C1 segment of cervical spinal cord (tissue), 14 donors: ENCODE measurements around the gene ATXN7.

ENCODE experiments used
- DNase-seq, 14 donors: peaks; one replicate each; lab custom pipeline; 2025; lab: John Stamatoyannopoulos, UW

ATXN7 gene

GRCh38 chr3:63864008-63864964, 619 bp downstream of the ATXN7 start:
- DNase-seq, result peak in 11 of 14 donors; percentile 14 to 72 (median 31)

GRCh38 chr3:63864965-63865327, 1.3 kb downstream of the ATXN7 start:
- no peak for DNase-seq

DNA sequence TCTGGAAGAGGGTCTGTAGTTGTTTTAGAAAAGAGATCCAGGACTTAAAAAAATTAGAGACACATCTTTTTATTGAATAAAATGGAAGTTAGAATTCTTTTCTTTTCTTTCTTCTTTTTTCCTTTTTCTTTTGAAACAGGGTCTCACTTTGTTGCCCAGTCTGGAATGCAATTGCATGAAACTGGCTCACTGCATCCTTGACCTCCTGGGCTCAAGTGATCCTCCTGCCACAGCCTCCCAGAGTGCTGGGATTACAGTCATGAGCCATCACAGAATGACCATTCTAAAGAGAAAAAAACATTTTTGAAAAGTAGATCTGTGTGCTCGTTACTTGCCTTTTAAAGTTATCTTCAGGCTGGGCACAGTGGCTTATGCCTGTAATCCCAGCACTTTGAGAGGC, 3.6 kb downstream of the ATXN7 start:
- DNase-seq, result no peak

DNA sequence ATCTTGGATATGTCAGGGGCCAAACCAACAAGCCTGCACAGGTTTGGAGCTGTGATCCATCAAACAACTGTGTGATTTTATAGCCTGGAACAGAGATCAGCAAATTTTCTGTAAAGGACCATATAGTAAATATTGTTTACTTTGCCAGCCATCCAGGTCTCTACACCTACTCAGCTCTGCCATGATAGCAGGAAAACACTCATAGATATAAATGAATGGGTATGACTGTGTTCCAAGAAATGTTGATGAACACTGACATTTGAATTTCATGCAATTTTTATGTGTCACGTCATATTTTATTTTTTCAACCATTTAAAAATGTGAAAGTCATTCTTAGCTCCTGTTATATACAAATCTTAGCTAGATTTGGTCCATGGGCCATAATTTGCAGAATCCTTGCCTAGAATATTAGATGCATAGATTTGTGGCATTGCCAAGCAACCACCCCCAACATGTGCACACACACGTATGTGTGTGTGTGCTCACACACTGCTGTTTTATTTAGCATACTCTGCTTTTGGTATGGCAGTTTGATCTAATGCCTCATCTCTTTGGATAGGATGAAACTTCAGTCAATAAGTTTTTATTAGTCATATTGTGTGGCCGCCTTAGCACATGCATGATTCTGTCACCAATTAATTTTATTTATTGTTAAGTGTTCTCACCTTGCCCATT, 6.4 kb downstream of the ATXN7 start:
- DNase-seq, result no peak

GRCh38 chr3:63870615-63871005, 6.9 kb downstream of the ATXN7 start:
- no peak for DNase-seq

DNA sequence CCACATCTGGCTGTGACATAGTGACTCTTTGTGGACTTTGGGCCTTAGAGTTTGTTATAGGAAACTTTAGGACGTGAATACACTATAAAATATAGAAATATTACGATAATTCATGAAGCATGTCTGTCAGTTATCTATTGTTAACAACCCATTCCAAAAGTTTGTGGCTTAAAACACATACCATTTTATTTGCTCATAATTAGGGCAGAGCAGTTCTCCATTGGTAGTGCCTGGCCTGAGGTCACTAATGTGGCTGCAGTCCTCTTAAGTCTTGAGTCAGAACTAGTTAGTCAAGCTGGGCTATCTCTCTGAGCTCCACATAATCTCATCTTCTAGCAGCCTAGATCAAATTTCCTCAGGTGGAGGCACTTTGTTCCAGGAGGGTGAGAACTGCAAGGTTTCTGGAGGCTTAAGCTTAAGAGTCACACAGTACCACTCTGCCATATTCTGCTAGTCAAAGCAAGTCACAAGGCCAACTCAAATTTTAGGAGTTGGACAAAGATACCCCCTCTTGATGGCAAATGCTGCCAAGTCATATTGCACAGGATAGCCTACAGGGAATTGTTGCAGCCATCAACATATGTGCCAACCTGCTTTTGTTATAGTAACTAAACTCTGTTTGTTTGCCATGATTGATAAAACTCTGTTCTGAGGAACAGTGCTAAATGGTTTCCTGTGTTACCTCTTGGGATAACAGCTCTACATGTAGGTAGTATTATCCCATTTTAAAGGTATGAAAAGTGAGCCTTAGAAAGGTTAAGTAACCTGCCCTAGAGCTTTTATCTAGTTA, 8.7 kb downstream of the ATXN7 start:
- DNase-seq, result no peak

DNA sequence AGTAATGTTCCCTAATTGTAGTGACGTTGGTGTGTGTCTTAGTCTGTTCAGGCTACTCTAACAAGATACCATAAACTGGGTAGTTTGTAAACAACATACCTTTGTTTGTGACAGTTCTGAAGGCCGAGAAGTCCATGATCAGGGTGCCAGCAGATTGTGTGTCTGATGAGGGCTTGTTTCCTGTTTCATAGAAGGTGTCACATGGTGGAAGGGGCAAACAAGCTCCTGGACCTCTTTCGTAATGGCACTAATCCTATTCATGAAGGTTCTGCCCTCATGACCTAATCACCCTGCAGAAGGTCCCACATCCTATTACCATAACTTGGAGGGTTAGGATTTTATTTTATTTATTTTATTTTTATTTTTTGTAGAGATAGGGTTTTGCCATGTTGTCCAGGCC, 11.1 kb downstream of the ATXN7 start:
- no peak for DNase-seq

- no peak for DNase-seq
These were observed 11.8 kb downstream of the ATXN7 start for GRCh38 chr3:63875510-63875909.

DNA sequence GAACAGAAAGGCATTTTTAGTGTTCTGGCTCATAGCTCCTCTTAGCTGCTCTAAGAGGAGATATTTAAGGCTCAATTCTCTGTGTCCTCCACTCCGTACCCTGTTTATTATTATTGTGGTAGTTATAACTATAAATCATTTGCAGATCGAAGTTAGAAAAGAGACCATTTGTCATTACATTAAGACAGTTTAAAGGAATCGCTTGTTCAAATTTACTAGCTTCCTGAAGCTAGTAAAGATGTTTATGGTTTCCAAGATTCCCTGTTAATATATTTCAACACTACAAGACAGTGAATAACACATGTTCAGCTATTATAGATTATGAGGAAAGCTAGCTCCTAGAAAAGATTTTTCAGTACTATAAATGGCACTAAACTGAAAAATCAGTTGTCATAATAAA, 12.6 kb downstream of the ATXN7 start:
- DNase-seq, result no peak

GRCh38 chr3:63877737-63878393, 14.2 kb downstream of the ATXN7 start:
- DNase-seq, result no peak

GRCh38 chr3:63878394-63879060, 14.9 kb downstream of the ATXN7 start:
- DNase-seq, result no peak

GRCh38 chr3:63880653-63881052, 17.0 kb downstream of the ATXN7 start:
- DNase-seq, result no peak

DNA sequence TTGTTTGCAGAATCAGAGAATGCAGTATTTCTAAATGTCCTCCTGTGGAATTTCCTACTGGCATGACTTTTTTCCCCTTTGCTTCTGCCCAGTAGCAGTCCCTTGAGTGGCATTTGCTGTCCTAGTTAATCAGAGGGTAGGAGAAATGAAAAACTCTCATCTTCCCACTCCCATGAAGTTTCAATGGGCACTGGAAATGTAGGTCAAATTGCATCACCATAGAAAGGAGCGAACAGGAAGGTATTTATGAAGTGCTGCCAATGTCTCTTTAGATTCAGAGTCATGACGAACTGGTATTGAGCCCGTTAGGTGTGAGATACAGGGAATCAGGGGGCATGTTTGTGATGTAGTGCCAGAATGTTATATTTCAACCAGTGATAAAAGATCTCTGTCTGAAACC, 23.2 kb downstream of the ATXN7 start:
- DNase-seq, result peak in 1 of 14 donors; percentile 15

GRCh38 chr3:63891518-63891917, 27.9 kb downstream of the ATXN7 start:
- no peak for DNase-seq

DNA sequence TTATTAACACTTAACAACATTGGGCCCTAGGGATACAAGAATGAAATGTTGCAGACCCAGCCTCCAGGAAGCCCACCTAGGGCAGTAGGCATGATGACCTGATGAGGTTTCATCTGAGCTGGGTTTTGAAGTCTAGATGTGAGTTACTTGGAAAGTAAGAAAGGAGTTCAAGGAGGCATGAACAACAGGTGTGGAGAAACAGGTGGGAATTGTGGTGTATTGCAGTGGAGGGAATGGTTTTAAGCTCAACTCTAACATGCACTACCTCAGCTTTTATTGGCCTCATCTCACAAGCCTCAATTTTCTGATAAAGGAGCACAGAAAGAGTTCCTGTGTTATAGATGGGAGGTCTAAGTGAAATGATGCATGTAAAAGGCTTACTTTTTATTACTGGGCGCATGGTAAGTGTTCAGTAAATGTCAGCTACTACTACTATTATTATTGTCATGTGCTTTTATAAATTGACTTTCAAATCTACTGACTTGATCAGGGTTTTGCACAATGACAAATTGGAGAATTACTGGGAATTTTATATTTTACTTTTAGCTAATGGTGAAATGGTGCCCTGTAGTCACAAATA, 29.2 kb downstream of the ATXN7 start:
- no peak for DNase-seq

DNA sequence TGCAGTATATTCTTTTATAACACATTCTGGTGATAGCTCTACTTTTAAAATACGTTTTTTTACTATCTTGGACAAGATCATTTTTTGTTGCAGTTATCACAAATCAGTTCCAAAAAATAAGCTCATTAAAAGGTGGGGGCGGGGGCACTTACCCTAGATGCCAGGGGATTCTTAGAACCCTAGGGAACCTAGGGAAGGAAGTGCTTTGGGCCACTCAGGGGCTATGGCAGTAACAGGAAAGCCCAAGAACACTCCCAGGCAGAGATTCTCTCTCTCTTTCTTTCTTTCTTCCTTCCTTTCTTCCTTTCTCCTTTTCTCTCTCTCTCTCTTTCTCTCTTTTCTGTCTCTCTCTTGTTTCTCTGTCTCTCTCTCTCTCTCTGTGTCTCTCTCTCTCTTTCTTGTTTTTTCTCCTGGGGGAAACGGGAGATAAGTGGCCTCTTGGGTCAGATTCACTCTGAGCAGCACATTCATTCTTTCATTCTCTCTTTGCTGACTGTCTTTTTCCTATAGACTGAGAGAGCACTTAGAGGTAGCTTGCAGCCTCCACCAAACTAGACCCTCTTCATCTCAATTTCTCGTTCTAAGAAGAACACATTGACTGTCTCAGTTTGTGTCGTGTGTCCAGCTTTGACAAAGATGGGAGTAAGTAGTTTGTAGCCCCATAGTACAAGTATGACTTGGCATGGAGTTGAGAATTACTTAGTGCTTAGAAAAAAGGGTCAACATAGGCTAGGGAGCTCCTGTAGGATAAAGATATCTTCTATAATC, 31.9 kb downstream of the ATXN7 start:
- no peak for DNase-seq

DNA sequence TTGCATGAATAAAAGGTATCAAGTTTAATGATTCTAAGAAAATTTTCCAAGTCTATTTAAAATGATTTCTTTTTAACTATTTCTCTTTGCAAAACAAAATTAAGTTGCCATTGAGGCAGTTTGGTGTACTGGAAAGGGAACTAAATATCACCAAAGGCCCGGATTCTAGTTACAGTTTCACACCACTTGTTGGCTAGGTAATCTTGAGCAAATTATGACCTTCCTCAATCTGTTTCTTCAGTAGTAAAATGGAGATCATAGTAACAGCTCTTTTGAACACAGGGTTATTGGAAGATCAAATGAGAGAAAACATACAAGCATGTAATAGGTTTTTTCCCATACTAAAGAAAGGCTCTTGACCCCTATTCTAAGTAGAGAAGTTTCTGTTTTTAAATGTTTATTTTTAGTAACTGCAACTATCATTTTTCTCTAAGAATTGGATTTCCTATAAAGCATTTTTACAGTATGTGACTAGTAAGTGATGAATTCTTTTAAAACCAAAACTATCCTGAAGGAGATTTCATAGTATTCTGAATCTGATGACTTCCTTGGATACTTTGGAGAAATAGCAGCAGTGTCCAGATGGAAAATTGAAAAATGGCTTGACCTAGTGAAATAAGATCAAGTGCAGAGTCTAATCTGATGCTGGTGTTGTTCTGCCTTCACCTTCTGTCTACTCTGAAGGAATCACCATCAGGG, 32.8 kb downstream of the ATXN7 start:
- no peak for DNase-seq

- no peak for DNase-seq
These were observed 36.3 kb downstream of the ATXN7 start for GRCh38 chr3:63900010-63900409.

DNA sequence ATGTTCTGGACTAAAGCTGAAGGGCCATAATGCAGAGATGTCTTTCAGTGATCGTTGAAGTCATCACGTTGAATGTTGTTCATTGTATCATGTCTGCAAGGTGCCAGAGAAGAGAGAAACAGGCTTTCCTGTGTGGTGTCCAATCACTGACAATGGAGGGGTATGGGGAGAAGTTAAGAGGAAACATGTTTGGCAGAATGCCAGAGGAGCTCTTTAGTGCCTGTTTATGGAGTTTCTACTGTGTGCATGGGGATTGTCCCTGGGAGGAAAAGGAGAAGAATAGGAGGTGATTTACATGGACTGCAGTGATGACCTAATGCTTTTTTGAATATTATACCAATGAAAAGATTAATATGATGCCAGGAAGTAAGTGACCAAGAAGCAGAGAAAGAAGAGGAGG, 36.8 kb downstream of the ATXN7 start:
- no peak for DNase-seq
